ENCODE data around the gene COQ8A.

DNA sequence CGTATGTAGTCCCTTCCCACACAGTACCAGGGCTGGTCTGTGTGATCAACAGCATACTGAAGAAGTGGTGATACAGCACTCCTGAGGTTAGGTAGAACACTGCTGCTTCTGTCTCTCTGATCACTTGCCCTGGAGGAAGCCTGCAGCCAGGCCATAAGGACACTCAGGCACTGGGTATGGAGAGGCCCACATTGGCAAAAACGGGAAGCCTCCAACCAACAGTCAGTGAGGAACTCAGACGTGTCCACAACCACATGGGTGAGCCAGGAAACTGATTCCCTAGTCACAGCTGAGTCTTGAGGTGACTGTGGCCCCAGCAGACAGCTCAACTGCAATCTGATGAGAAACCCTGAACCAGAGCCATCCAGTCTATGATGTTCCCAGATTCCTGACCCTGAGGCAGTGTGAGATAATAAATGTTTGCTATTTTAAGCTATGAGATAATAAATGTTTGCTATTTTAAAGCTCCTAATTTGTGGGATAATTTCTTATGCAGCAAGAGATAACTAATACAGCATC is 62.5 kb downstream of the COQ8A start:
- TF ChIP-seq POLR2A (IDR thresholded peaks at IDR 0.05; ENCODE audit: borderline replicate concordance, extremely low read depth, insufficient read depth, insufficient read length) (no peak), EZH2 (IDR thresholded peaks at IDR 0.05) (no peak)
